ENCODE data around the gene VMO1.

Gene VMO1

DNA sequence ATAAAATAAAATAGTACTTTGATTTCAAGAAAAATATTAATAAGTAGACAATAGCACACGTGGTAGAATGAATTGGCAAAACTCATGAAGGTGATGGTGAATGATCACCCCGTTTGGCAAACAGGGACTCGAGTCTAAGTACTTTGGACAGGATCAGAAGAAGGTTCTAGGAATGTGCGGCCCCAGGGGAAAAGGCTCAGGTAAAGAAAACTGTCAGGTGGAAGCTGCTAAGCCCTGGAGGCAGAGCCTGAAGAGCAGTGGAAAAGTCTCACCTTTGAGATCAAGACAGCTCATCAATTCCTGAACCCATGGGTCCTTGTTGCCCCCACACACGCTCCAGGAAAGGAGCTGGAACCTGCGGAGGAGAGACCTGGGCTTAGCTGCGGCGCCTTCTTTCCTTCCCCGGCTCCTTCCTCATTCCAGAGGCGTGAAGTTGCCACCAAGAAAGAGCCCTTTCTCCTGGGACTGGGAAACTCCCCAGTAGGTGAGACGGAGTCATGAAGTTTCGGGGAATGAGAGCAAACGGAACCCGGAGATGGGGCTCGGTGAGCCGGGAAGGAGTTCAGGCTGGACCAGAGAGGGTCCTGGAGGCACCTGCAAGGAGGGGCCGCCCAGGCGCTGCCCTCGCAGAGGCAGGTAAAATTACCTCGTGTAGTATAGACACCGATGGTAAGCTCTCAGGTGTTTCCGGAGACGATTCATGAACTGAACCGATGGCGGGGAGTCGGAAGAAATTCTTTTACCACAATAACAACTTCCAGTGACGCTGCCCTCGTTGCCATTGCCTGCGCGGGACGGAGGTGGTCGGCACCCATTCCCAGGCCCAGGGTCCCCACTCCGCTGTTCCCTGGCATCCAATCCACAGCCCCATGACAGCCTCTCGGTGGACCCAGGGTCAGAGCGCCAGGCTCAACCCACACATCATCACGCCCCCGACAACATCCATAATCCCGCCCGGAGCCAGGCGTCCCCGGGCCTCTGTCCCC, 47.7 kb downstream of the VMO1 start:
- H3K79me2 ChIP-seq, result no peaks in the 10 kb centered on the region
- H3K27ac ChIP-seq, result peak overlapping the region; percentile 77
- H3K36me3 ChIP-seq (ENCODE audit: control insufficient read depth, insufficient read depth, low read length), result no peaks in the 10 kb centered on the region
- peaks cover 5% of the 10 kb centered on the region for H3K4me1 ChIP-seq
- peak overlapping the region; percentile 97 for H3K4me2 ChIP-seq (ENCODE audit: low read length)
- no peaks in the 10 kb centered on the region for H3K9me3 ChIP-seq (ENCODE audit: control insufficient read depth, low read length)
- TF ChIP-seq, protein P1, sequence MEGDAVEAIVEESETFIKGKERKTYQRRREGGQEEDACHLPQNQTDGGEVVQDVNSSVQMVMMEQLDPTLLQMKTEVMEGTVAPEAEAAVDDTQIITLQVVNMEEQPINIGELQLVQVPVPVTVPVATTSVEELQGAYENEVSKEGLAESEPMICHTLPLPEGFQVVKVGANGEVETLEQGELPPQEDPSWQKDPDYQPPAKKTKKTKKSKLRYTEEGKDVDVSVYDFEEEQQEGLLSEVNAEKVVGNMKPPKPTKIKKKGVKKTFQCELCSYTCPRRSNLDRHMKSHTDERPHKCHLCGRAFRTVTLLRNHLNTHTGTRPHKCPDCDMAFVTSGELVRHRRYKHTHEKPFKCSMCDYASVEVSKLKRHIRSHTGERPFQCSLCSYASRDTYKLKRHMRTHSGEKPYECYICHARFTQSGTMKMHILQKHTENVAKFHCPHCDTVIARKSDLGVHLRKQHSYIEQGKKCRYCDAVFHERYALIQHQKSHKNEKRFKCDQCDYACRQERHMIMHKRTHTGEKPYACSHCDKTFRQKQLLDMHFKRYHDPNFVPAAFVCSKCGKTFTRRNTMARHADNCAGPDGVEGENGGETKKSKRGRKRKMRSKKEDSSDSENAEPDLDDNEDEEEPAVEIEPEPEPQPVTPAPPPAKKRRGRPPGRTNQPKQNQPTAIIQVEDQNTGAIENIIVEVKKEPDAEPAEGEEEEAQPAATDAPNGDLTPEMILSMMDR (IDR thresholded peaks at IDR 0.05), result no peak
- H2AFZ ChIP-seq, result peak overlapping the region; percentile 99
- H3K9ac ChIP-seq, result peak overlapping the region; percentile 89
- H3K4me3 ChIP-seq (ENCODE audit: low read depth, low read length), result peak overlapping the region; percentile 85
- no peaks in the 10 kb centered on the region for H3K27me3 ChIP-seq (ENCODE audit: control insufficient read depth, insufficient read depth, low read length)

DNA sequence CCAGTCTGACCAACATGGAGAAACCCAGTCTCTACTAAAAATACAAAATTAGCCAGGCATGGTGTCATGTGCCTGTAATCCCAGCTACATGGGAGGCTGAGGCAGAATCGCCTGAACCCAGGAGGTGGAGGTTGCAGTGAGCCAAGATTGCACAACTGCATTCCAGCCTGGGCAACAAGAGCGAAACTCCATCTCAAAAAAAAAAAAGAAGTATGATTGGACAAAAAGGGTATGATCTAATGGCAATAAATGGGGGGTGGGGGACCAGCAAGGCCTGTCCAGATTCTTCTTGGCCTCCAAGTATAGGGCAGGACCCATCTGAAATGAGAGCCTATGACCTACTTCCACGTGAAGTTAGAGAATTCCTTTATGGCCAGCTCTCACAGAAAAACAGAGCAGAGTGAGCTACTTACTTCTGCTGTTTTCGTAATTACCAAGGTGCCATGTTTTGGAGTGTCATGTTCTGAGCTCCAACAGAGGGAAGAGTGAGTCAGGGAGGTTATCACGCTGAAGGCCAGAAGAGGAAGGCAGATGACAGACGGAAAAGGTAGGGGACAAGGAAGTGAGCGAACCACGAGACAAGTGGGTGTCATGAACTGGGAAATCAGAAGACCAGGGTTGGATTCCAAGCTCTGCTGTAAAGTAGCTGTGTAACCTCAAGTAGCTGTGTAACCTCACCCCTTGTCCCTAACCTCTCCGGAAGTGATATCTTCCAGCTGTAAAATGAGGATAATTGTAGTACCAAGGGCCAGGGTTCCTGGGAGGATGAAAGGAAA, 50.1 kb downstream of the VMO1 start:
- TF ChIP-seq, protein P1 (IDR thresholded peaks at IDR 0.05), result no peak
- Histone ChIP-seq H2AFZ (no peak overlapping the region), H3K9ac (no peak overlapping the region), H3K9me3 (ENCODE audit: control insufficient read depth, low read length) (no peaks in the 10 kb centered on the region), H3K27ac (no peak overlapping the region), H3K36me3 (ENCODE audit: control insufficient read depth, insufficient read depth, low read length) (no peaks in the 10 kb centered on the region), H3K4me1 (peaks cover 5% of the 10 kb centered on the region), H3K27me3 (ENCODE audit: control insufficient read depth, insufficient read depth, low read length) (no peaks in the 10 kb centered on the region), H3K4me3 (ENCODE audit: low read depth, low read length) (no peak overlapping the region), H3K79me2 (no peaks in the 10 kb centered on the region), H3K4me2 (ENCODE audit: low read length) (no peak overlapping the region)
